NCI-H1694 treated with DMSO at 0.1 percent for 48 hours (cell line): Measurements from ENCODE around the gene EFTUD2.
"Not testable (repeated sequence)": the region's sequence is repeated elsewhere in the genome, so short reads cannot be mapped to it uniquely, and the experiment has no call there.

Experiments
- DNase-seq: peaks from one replicate; lab custom pipeline; 2025; lab: John Stamatoyannopoulos, UW

EFTUD2 gene

DNA sequence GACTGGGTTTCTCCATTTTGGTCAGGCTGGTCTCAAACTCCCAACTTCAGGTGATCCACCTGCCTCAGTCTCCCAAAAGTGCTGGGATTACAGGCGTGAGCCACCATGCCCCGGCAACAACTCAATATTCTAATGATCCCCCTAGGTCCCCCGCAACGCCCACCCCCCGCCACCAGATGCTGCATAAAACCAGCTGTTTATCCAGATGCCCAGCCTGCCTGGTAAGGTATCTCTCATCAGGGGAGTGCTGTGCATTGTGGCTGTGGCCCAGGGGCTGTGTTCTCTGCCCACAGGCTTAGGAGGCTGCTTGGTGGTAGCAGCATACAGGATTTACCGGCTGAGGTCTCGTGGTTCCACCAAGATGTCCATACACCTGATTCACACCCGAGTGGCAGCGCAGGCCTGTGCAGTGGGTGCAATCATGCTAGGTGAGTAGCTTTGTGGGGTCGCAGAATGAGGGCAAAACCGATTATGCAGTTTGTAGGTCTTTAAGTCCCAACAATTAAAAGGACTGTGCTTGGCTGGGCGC is 50.2 kb downstream of the EFTUD2 start:
- DNase-seq: no peak

GRCh38 chr17:44848257-44848795 is 50.9 kb downstream of the EFTUD2 start:
- no peak for DNase-seq

DNA sequence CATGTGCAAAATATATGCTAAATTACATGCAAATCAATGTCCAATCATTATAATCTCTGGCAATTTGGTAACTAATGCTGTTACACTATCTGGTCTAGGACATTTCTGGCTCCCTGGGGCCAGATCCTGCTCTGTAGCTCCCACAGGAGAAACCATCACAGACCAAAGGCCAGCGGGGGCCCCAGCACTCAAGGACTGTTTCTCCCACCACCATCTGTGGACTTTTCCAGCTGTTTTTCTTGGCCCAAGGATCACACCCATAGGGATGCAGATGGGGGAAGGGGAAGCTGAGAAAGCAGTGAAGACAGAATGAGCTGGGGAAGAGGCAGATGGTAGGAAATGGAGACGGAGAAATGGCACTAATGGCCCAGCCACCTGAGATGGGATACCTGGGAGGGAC is 51.7 kb downstream of the EFTUD2 start, which contains the start of gene HIGD1B:
HIGD1B (plus strand) TSS at position 298 of the 400 bp plus-strand sequence. CDS start 270 bp downstream, outside the sequence.
- DNase-seq: no peak

DNA sequence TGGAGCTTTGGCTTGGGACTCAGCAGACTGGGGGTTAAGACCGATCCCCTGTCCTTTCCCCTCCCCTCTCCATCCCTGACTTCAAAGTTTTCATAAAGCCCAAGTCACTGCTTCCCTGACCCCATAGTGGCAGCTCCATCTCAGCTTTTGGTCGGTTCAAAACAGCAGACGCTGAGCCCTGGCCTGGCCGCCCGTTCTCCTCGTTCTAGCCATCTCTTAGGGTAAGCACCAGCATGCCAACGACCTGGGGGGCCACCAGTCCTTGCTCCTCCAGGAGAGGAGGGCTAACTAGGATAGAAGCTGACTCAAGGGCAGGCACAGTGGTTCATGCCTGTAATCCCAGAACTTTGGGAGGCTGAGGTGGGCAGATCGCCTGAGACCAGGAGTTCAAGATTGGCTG is 53.0 kb downstream of the EFTUD2 start:
- DNase-seq: no peak

DNA sequence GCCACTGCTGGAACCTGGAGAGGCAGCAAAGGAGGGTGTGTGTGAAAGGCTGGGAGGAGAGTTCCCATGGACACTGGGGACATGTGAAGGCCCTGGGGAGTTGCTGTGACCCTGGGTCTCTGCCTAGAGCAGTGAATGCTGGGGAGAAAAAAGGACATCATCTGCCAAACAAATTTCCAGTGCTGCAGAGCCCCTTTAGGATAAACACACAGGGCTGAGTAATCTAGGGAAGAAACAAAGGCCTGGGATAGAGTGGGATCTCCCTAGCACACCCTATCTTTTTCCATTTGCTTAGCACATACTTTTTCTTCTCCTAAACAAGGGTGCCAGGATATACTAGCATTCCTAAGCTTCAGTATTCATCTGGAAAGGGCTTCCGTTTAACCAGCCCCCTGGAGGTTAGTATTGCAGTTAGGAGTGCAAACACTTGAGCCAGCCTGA is 54.8 kb downstream of the EFTUD2 start:
- DNase-seq: no peak

- DNase-seq: no peak
These were observed 56.5 kb downstream of the EFTUD2 start for GRCh38 chr17:44842748-44843147.

DNA sequence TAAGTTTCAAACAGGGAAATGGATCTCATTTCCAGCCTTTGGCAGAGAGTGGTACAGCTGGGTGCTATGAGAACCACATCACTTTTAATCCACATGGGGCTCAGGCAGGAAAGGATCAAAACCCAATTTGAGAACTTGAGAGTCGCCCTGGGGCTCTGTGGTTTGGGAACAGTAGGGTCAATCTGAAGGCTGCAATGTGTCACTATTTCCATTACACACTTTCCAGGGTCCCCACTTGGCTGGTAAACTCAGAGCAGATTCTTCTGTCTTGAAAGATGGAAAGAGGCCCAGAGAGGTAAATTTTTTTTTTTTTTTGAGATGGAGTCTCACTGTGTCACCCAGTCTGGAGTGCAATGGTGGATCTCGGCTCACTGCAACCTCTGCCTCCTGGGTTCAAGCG is 58.3 kb downstream of the EFTUD2 start:
- DNase-seq: no peak

- DNase-seq: no peak
These were observed 59.0 kb downstream of the EFTUD2 start for GRCh38 chr17:44840274-44840673.

DNA sequence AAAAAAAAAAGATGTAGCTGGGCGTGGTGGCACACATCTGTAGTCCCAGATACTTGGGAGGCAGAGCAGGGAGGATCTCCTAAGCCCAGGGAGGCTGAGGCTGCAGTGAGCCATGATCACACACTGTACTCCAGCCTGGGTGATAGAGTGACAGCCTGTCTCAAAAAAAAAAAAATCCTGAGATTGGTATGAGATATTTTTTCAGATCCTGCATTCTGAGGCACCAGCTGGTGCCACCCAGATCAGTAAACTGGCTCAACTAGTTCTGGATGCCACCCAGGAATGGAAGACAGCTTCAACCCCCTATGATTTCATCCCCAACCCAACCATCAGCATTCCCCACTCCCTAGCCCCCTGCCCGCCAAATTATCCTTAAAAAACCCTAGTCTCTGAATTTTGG is 62.0 kb downstream of the EFTUD2 start:
- peak; percentile 59 for DNase-seq

DNA sequence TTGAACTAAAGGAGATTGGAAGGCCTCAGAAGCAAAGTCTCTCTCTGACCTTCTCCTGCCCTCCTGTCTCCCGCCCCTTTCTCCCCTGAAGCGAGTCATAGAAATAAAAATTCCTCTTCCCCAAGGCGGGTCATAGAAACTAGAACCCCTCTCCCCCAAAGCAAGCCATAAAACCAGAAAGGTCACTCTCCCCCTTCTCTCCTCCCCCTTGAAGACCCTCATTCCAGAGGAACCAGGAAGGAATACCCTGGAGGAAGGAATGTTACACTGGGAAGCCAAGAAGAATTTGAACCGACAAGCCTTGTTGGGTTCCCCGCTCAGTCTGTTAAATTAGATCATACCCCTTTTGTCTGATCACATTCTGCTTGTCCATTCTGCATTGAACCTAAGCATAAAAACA is 66.4 kb downstream of the EFTUD2 start:
- DNase-seq: no peak

GRCh38 chr17:44831371-44831770 is 67.9 kb downstream of the EFTUD2 start:
- DNase-seq: no peak

GRCh38 chr17:44830359-44831288 is 68.6 kb downstream of the EFTUD2 start:
- DNase-seq: no peak

- DNase-seq: no peak
These were observed 69.5 kb downstream of the EFTUD2 start, which contains the start of gene GJC1 for GRCh38 chr17:44829523-44830358. Gene GJC1 (minus strand): TSS chr17:44830287. CDS start chr17:44805817, 24,470 bp downstream.

DNA sequence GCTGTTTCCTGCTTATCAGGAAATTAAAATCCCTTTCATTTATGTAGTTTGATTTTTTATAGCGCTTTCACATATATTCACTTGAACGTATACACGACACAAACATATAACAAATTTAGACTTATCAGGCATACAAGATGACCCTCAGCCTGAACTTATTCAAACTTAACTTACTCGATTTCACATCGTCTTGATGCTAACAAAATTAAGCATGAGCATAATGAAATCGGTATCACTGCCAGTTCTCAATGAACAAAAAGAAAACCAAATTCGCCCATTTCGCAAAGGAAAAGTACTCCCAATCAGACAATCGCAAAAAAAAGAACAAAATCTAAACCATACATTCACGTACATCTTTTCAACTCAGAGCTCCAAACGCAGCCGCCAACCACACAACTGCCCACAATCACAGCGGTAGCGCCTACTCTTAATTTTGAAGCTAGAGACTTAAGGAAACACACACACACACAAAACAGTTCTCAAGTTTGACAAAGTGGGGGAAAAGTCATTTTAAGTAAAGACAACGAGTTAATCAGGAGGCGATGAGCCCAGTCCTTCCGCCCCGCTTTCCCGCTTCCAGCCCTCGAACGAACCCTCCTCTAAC is 70.2 kb downstream of the EFTUD2 start:
- DNase-seq: no peak

DNA sequence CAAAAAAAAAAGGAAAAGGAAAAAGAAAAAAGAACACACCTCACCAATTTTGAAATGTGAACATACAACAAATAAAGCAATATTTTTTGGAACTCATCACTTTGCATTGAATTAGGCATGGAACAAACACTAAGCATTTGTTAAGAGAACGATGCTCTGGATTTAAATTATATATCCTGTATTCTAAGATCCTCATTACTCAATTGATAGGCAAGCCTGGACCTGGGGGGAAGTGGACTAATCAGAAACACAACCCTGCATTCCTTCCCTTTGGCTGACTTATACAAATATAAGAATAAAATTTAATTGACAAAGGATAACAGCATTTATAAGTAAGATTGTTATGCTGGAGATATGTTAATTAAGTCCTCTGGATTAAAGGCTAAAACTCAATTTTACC is 71.4 kb downstream of the EFTUD2 start:
- DNase-seq: no peak

DNA sequence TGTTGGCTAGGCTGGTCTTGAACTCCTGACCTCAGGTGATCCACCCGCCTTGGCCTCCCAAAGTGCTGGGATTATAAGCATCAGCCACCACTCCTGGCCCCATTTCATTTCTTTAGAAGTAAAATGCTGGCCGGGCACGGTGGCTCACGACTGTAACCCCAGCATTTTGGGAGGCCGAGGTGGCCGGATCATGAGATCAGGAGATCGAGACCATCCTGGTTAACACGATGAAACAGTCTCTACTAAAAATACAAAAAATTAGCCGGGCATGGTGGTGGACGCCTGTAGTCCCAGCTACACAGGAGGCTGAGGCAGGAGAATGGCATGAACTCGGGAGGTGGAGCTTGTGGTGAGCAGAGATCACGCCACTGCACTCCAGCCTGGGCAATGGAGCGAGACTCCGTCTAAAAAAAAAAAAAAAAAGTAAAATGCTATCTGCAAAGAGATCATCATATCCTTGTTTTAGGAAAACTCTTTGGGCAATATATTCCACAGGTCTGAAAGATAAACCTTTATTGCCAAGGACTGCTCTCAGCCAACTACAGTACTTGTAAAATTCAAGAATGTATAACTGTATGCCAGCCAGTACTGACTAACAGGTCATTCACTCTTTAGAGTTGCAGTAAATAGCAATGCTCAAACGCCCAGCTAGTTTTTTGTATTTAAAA is 73.0 kb downstream of the EFTUD2 start:
- DNase-seq: no peak

DNA sequence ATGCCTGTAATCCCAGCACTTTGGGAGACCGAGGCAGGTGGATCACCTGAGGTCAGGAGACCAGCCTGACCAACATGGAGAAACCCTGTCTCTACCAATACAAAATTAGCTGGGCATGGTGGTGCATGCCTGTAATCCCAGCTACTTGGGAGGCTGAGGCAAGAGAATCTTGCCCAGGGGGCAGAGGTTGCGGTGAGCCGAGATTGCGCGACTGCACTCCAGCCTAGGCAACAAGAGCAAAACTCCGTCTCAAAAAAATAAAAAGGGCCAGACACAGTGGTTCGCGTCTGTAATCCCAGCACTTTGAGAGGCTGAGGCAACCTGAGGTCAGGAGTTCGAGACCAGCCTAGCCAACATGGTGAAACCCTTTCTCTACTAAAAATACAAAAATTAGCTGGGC is 74.0 kb downstream of the EFTUD2 start:
- not testable (repeated sequence) for DNase-seq

DNA sequence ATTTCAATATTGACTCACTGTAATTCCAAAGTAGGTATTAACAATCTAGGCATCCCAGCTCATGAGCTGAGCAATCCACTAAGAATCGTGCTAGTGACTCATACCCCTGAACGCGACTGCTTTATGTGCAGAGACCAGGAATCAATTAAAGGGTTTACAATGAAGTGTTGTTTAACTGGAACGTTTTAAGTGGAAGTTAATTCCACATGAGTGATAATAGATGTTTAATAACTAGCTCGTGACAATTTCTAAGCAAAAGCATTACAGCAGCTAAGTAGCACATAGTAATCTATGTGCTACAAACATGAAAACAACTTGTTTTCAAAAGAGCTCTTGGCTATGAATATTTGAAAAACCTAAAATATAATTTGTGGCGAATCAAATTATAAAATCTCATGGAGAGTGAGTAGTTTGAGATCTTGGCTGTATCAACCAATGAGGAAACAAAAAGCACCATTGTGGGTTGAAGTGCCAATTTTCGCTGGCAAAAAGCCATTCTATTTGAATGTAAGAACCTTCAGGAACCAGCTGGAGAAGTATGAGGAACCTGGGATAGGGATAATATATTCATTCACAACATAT is 78.5 kb downstream of the EFTUD2 start:
- DNase-seq: peak; percentile 77

DNA sequence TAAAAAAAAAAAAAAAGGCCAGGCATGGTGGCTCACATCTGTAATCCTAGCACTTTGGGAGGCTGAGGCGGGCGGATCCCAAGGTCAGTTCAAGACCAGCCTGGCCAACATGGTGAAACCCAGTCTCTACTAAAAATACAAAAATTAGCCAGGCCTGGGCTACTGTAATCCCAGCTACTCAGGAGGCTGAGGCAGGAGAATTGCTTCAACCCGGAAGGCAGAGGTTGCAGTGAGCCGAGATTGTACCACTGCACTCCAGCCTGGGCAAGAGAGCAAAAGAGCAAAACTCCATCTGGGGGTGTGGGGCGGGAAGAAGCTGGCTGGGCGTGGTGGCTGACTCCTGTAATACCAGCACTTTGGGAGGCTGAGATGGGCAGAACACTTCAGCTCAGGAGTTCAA is 80.7 kb downstream of the EFTUD2 start:
- DNase-seq: not testable (repeated sequence)

DNA sequence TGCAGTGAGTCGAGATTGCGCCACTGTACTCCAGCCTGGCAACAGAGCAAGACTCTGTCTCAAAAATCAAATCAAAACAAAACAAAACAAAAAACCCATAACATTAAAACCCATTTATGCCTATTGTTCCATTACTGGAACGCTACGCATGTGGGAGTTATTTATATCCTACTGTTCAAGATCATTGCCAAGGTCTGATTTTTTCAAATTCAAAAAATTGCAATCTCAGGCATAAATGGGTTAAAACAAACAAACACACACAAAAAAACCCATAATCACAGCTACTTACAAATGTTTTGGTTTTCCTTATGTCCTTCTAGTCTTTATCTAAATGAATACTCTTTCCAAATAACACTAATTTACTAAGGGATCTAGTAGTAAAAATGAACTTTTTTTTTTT is 87.0 kb downstream of the EFTUD2 start:
- no peak for DNase-seq
